Measurements from ENCODE around the gene PAXX. TPM values are rescaled to one million over a fixed set of nuclear protein-coding genes. Genes with fewer than 3 reads are reported as not detected.

Gene PAXX
- total RNA-seq, 1 experiment from 2014 or later = 89.0 TPM

GRCh38 chr9:136955202-136955942 is 36.9 kb upstream of the PAXX start:
- DNase-seq (ENCODE audit: low read depth, low spot score) (no peak), ATAC-seq (no peak)
- POLR2A ChIA-PET = no interaction called here
- no peak overlapping the region for H3K9ac ChIP-seq (ENCODE audit: low read length)
- no peaks in the 10 kb centered on the region for H4K20me1 ChIP-seq (ENCODE audit: insufficient read depth)
- no peaks in the 10 kb centered on the region for H3K36me3 ChIP-seq (ENCODE audit: control insufficient read depth in 1 of 2, insufficient read depth in 2 of 2, low read length in 2 of 2)
- no peak overlapping the region for H3K4me2 ChIP-seq (ENCODE audit: low read length)
- H3K9me3 ChIP-seq (ENCODE audit: control insufficient read depth in 1 of 2, insufficient read depth in 1 of 2, low read depth in 1 of 2, low read length in 2 of 2) = no peaks in the 10 kb centered on the region
- RAD21 ChIA-PET (ENCODE audit: low non-redundant PET in 1 of 2, low total read pairs in 2 of 2, uncharacterized antibody in 2 of 2, unreplicated experiment in 2 of 2) = no interaction called here
- BruUV-seq (replicated peaks) = no TSS peak
- peaks cover 6 to 10% of the 10 kb centered on the region in 2 experiments for H3K4me1 ChIP-seq (ENCODE audit: control insufficient read depth in 1 of 2, insufficient read depth in 2 of 2, low read length in 2 of 2)
- no peak overlapping the region for H3K4me3 ChIP-seq (replicated peaks in 1 of 2; ENCODE audit: low read depth in 1 of 2, low read length in 2 of 2)
- CTCF ChIA-PET = no interaction called here
- no peaks in the 10 kb centered on the region for H3K9me2 ChIP-seq (ENCODE audit: insufficient read depth)
- H3K79me2 ChIP-seq (ENCODE audit: insufficient read depth, low read length) = no peaks in the 10 kb centered on the region
- H3K27ac ChIP-seq (ENCODE audit: low read depth, low read length) = no peak overlapping the region
- H2AFZ ChIP-seq (ENCODE audit: low read depth, low read length, poor library complexity, severe bottlenecking) = no peak overlapping the region
- TF ChIP-seq FOSL1 (IDR thresholded peaks at IDR 0.05; ENCODE audit: low read depth) = no peak
- no peak for TF ChIP-seq CBX3 (IDR thresholded peaks at IDR 0.05; ENCODE audit: low read depth)
- TF ChIP-seq TCF7L2 (IDR thresholded peaks at IDR 0.05; ENCODE audit: borderline replicate concordance, extremely low read depth, insufficient read depth, insufficient read length) = no peak
- no peak for TF ChIP-seq REST (IDR thresholded peaks at IDR 0.05; ENCODE audit: low read depth)
- no peak for TF ChIP-seq SRF (IDR thresholded peaks at IDR 0.05; ENCODE audit: low read depth)
- TF ChIP-seq MAX (IDR thresholded peaks at IDR 0.05) = no peak
- TF ChIP-seq CEBPB (IDR thresholded peaks at IDR 0.05; ENCODE audit: low read depth) = no peak
- TF ChIP-seq POLR2AphosphoS5 (IDR thresholded peaks at IDR 0.05; ENCODE audit: low read depth, low read length) = no peak
- TF ChIP-seq ZNF274 (IDR thresholded peaks at IDR 0.05; ENCODE audit: low read depth, low read length) = no peak
- TF ChIP-seq ZFX (IDR thresholded peaks at IDR 0.05) = no peak
- TF ChIP-seq POLR2A (IDR thresholded peaks at IDR 0.05; ENCODE audit: borderline replicate concordance, extremely low read depth, insufficient read depth, insufficient read length) = no peak
- TF ChIP-seq ATF3 (IDR thresholded peaks at IDR 0.05) = no peak
- no peak for TF ChIP-seq SP1 (IDR thresholded peaks at IDR 0.05; ENCODE audit: low read depth)
- no peak for TF ChIP-seq EZH2 (IDR thresholded peaks at IDR 0.05)
- TF ChIP-seq CTCF (IDR thresholded peaks at IDR 0.05 in 2 of 3, conservative IDR thresholded peaks at IDR 0.05 in 1 of 3; ENCODE audit: borderline replicate concordance in 1 of 3, insufficient read depth in 1 of 3, low read depth in 2 of 3, low read length in 2 of 3) = no peak
- no peak for TF ChIP-seq SIN3A (IDR thresholded peaks at IDR 0.05; ENCODE audit: low read depth)
- TF ChIP-seq RAD21 (IDR thresholded peaks at IDR 0.05; ENCODE audit: low read depth) = no peak
- no peak for TF ChIP-seq YY1 (IDR thresholded peaks at IDR 0.05; ENCODE audit: extremely low read depth, insufficient replicate concordance, low read depth, low read length)
- intact Hi-C loops (cut with micrococcal nuclease) = no loop called here
- no peaks in the 10 kb centered on the region for H3K27me3 ChIP-seq (ENCODE audit: insufficient read depth, low read length)

All from HCT116 (cell line).